Epithelial cell of esophagus (primary cell): ENCODE measurements around the gene SEC62.
A peak's percentile ranks its signal among the peaks of the same experiment; 100 is the strongest.

Source experiments
- DNase-seq: peaks from one replicate; pipeline ENCODE4 v3.0.0; 2010; ENCODE audit warnings: low read depth
- H3K4me3 ChIP-seq: 2 replicates; pipeline ENCODE4 v1.5.1; 2011; ENCODE audit warnings: mild to moderate bottlenecking, low read length, control low read depth
- CTCF ChIP-seq: IDR thresholded peaks from 2 replicates; pipeline ENCODE4 v1.5.1; 2011; ENCODE audit warnings: low read depth, mild to moderate bottlenecking, low read length, control low read depth, inconsistent platforms; ENCODE audit not compliant: insufficient read depth; ENCODE audit errors: missing control alignments

The SEC62 gene

GRCh38 chr3:169953462-169954141 is 13.0 kb upstream of the SEC62 start:
- no peak for DNase-seq
- H3K4me3 ChIP-seq, result no peak overlapping the region
- TF ChIP-seq CTCF, result no peak

GRCh38 chr3:169954142-169954756 is 12.4 kb upstream of the SEC62 start:
- TF ChIP-seq CTCF, result no peak
- DNase-seq, result no peak
- no peak overlapping the region for H3K4me3 ChIP-seq

GRCh38 chr3:169955406-169955805 is 11.2 kb upstream of the SEC62 start:
- DNase-seq, result peak; percentile 29
- no peak for TF ChIP-seq CTCF
- H3K4me3 ChIP-seq, result no peak overlapping the region

GRCh38 chr3:169964176-169964575 is 2.4 kb upstream of the SEC62 start:
- DNase-seq, result peak; percentile 29
- TF ChIP-seq CTCF, result no peak
- H3K4me3 ChIP-seq, result no peak overlapping the region

- peak overlapping the region; percentile 91 for H3K4me3 ChIP-seq
- no peak for TF ChIP-seq CTCF
- no peak for DNase-seq
These were observed 812 bp upstream of the SEC62 start for GRCh38 chr3:169965562-169966427.

- TF ChIP-seq CTCF, result no peak
- peak; percentile 66 for DNase-seq
- H3K4me3 ChIP-seq, result peak overlapping the region; percentile 91
These were observed 626 bp downstream of the SEC62 start for GRCh38 chr3:169966951-169967915.
